UCSD-AML1 (cell line): Measurements from ENCODE around the gene MPP1.

ENCODE experiments used
- DNase-seq: peaks from one replicate; lab custom pipeline; 2025; ENCODE audit not compliant: unreplicated experiment; lab: John Stamatoyannopoulos, UW

Gene MPP1

DNA sequence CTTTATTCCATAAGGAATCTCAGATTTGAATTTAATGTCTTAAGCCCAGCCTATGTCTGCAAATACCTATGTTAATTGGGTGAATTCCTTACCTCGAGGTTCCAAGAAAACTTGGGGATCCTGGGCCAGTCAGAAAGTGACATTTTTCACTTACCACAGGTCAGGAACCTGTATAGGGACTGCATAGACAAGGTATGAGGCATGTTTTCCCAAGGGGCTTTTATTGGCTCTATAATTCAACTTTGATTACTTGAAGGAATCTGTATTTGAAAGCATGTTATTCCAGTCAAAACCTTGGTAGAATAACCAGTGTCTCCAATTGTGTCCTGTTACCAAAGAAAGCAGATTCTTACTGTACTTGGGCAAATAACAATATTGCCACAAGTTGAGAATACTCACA lies 8.5 kb upstream of the MPP1 start:
- no peak for DNase-seq

DNA sequence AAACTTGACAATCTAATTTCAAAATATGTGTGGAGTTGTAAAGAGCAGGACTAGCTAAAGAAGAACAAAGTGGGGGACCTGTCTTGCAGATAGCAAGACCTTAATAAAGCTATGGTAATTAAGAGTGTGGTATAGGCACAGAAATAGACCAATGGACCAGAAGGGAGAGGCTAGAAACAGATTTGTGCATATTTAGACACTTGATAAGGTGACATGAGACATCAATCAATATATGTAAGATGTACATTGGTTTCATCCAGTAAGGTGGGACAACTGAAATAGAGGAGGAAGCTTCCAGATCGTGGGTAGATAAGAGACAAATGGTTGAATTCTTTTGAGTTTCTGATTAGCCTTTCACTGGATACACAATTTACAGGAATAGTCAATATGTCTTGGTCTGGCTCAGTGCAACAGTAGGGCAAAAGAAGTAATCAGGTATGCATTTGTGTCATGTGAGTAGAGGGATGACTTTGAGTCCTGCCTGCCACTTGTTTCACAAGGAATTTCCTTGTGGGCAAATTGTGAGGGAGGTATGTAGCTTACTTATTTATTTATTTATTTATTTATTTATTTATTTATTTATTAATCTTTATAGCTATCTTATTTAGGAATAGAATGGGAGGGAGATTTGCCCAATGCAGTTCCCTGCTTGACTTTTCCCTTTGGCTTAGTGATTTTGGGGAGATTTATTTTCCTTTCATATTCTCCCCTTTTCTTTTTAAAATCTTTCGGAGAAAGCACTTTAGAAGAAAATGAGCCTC lies 7.2 kb upstream of the MPP1 start:
- DNase-seq, result no peak

DNA sequence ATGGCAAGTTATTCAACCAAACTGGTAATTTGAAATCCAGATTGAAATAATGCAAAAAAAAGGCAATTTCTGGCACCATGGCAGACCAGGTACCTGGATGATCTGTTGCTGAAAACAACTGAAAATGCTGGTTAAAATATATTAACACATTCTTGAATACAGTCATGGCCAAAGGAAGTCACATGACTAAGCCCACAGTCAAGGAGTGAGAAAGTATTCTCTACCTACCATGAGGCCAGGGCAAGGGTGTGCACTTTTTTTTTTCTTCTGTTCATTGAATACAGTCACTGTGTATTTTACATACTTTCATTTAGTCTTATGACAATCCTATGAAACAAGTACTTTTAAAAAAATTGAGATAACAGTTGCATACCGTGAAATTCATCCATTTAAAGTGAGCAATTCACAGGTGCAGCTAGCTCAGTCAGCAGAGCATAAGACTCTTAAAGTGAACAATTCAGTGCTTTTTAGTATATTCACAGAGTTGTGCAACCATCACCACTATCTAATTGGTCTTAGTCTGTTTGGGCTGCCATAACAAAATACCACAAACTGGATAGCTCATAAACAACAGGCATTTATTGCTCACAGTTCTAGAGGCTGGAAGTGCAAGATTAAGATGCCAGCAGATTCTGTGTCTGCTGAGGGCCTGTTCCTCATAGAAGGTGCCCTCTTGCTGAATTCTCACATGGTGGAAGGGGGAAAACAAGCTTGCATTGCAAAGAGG lies 4.8 kb upstream of the MPP1 start:
- DNase-seq, result no peak

GRCh38 chrX:154806837-154807501 lies 1.7 kb upstream of the MPP1 start:
- DNase-seq, result no peak

GRCh38 chrX:154805696-154806091 lies 409 bp upstream of the MPP1 start:
- no peak for DNase-seq

DNA sequence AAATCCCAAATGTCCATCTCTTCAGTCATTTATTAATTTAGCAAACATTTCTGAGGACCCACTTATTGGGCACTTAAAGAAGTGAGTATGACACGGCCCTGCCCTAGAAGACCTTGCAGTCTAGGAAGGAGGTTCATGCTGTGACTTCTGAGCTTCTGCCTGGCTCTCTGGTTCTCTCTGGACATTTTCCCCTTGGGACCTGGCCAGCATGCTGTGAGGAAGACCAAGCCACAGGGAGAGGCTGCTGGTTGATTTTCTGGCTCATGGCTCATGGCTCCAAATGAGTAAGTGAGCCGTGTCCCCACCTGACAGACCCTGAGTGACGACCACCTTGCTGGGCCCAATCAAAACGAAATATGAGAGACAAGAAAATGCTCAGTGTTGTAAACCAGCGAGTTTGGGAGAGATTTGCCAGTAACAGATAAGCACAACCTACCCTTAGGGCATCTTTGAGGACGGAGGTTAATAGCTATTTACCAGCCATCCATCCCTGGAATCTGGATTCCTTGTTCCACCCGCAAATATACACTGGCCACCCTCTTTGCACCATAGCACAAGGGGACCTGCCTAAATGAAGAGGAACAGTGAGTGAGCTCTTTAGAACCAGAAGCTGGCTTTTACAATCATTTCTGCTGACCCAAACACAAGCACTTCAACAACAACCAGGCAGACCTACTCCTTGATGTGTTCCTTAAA lies 876 bp downstream of the MPP1 start:
- no peak for DNase-seq

GRCh38 chrX:154802947-154803346 lies 2.3 kb downstream of the MPP1 start:
- no peak for DNase-seq

- DNase-seq, result no peak
Observed at GRCh38 chrX:154800478-154801210, 4.6 kb downstream of the MPP1 start.

- DNase-seq, result no peak
Observed at GRCh38 chrX:154799556-154800348, 5.5 kb downstream of the MPP1 start.

- no peak for DNase-seq
Observed at GRCh38 chrX:154797006-154797405, 8.3 kb downstream of the MPP1 start.

DNA sequence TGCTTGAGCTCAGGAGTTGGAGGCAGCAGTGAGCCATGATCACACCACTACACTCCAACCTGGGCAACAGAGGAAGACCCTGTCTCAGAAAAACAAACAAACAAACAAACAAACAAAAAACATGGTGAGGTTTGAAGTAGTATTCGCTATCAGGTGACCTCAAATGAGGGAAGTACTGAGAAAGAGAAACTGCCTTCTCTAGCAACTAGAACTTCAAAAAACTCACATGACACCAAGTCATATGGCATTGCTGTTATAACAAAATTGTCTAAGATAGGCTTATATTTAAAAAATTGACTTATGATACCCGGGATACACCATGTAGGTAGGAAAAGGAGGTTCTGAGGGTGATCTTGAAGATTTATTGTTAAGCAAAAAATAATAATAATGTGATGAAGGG lies 10.3 kb downstream of the MPP1 start:
- no peak for DNase-seq

- DNase-seq, result no peak
Observed at GRCh38 chrX:154793084-154793795, 12.0 kb downstream of the MPP1 start.

- no peak for DNase-seq
Observed at GRCh38 chrX:154791939-154792338, 13.3 kb downstream of the MPP1 start.

DNA sequence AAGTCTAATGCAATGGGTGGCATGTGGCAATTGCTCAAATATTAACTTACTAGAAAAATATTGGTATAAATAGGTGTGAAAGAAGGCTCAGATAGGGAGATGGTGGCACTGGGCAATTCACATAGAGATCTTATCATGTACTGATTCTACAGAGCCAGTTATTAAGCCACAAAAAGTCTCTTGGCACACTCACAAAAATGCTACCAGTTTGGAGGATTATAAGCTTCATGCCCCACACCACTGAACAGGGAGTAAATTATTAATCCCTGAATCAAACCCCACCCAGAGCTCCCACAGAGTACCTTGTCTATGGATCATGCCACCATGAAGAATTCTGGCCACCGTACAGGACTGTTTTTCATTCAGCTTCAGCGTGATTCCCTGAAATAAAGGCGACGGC lies 13.8 kb downstream of the MPP1 start:
- no peak for DNase-seq

- DNase-seq, result no peak
Observed at GRCh38 chrX:154785716-154786115, 19.6 kb downstream of the MPP1 start.

DNA sequence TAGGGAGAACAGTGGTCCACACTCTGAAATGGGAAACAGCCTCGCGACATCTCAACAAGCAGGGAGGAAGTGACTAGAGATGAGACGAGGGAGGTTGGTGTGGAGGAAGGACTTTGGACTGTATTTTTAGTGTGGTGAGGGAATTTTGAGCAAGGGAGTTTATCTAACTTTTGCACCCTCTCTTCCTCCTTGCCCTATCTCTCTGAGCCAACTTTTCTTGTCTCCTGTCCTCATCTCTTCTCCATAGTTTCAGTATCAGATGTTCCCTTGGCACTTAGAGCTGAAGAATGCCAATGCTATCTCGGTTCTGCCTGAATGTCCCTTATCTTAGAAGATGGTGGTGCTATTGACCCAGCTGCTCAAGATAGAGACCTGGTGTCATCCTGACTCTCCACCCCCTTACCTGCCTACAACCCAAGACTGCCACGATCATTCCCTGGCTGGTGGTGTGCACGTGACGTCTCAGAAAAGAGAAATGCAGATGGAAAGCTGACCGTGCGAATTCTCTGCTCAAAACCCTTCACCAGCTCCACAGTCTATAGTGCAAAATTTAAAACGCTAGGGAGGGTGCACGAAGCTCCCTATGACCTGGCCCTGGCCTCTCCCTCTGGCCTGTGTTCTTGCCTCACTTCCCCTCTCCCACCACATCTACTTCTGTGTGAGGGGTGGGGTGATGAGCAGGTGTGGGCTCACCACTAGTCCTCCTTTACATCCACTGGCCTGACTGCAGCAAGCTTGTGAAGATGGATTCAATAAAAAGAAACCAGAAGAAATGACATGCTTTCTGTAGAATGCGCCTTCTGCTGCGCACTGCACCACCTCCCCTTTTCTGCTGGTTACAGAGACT lies 20.9 kb downstream of the MPP1 start:
- no peak for DNase-seq

DNA sequence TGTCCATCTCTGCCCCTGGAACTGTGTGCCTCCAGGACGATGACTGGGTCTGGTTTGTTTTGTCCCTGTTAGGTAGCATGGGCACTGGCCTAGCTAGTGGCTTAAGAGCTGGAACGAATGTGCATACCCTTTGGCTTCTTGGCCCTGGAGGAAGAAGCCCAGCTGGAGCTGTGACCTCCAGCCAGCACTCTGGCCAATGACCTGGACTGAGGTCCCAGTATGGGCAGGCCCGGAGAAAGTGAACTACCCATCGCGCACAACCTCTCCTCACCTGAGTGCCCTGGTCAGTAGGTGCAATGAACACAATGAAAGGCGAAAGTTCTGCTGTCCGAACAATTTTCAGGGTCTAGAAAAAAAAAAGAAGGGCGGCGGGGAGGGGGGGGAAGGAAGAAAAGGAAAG lies 24.3 kb downstream of the MPP1 start:
- DNase-seq, result no peak

DNA sequence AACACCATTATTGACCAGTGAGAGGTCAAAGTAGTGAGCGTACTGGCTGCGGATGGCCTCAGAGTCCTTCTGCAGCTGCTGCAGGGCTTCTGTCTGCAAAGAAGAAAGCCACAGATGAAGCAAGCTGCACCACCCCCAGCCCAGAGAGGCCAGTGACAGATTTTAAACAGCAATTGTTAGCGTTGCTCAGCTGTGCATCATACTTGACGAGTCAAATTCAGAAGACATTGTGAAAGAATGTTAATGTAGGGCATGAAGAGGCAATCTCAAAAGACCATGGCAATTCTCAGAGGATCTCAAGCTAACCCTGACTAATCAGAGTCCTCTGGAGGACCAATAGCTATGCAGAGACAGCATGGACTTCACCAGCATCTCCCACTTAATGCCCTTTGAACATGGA lies 26.0 kb downstream of the MPP1 start:
- no peak for DNase-seq

GRCh38 chrX:154776753-154777152 lies 28.5 kb downstream of the MPP1 start:
- no peak for DNase-seq
